A673 (cell line): ENCODE measurements around the gene PTPA. TPM values are rescaled to one million over a fixed set of nuclear protein-coding genes. Genes with fewer than 3 reads are reported as not detected.

Experiments used
- BruUV-seq: library from RNA; stranded (reverse); fragments of 400-500 nt; replicated peaks from 2 replicates; lab custom pipeline; 2021; lab: Mats Ljungman, UMichigan
- CTCF ChIA-PET: fragments of 300-600 bp; sonication (Branson Sonifier 250); formaldehyde crosslinking; loops from one replicate; lab custom pipeline; 2022; ENCODE audit warnings: antibody characterized with exemption; lab: Charles Lee
- POLR2A ChIA-PET: fragments of 300-600 bp; sonication (Branson Sonifier 250); formaldehyde crosslinking; loops from one replicate; lab custom pipeline; 2022; ENCODE audit warnings: antibody characterized with exemption; ENCODE audit not compliant: low non-redundant PET; lab: Charles Lee
- DNase-seq: peaks from one replicate; pipeline ENCODE4 v3.0.0-alpha.2; 2015; ENCODE audit warnings: low spot score
- H3K27ac ChIP-seq: fragments of 200-600 bp; sonication (generic); 2 replicates; pipeline ENCODE4 v1.5.1; 2016; ENCODE audit warnings: mixed run types, low read depth, mild to moderate bottlenecking, mixed read lengths, antibody characterized with exemption, low read length; ENCODE audit not compliant: poor library complexity, severe bottlenecking
- H3K27me3 ChIP-seq: fragments of 200-600 bp; sonication (generic); replicated peaks from 2 replicates; pipeline ENCODE4 v1.6.1; 2017; ENCODE audit warnings: mixed run types, low read depth, mild to moderate bottlenecking, mixed read lengths, antibody characterized with exemption, low read length; ENCODE audit not compliant: insufficient read depth, poor library complexity
- H3K36me3 ChIP-seq: fragments of 200-600 bp; sonication (generic); 2 replicates; pipeline ENCODE4 v1.6.1; 2016; ENCODE audit warnings: mixed run types, mild to moderate bottlenecking, mixed read lengths, antibody characterized with exemption, low read length; ENCODE audit not compliant: insufficient read depth, poor library complexity, severe bottlenecking
- H3K4me1 ChIP-seq: fragments of 200-600 bp; sonication (generic); 2 replicates; pipeline ENCODE4 v1.6.1; 2017; ENCODE audit warnings: mixed run types, mild to moderate bottlenecking, mixed read lengths, antibody characterized with exemption, low read length; ENCODE audit not compliant: insufficient read depth, poor library complexity, severe bottlenecking
- H3K4me3 ChIP-seq: fragments of 200-600 bp; sonication (generic); 2 replicates; pipeline ENCODE4 v1.5.1; 2016; ENCODE audit warnings: low read depth, mixed run types, mild to moderate bottlenecking, mixed read lengths, low read length; ENCODE audit not compliant: poor library complexity, severe bottlenecking
- H3K9me3 ChIP-seq: fragments of 200-600 bp; sonication (generic); 2 replicates; pipeline ENCODE4 v1.6.1; 2016; ENCODE audit warnings: mixed run types, low read depth, mild to moderate bottlenecking, mixed read lengths, antibody characterized with exemption, low read length; ENCODE audit not compliant: poor library complexity, severe bottlenecking
- EZH2 ChIP-seq: fragments of 200-600 bp; sonication (generic); IDR thresholded peaks from 2 replicates; pipeline ENCODE4 v1.6.1; 2017; ENCODE audit warnings: borderline replicate concordance, low read depth, mild to moderate bottlenecking, mixed read lengths, antibody characterized with exemption, low read length; ENCODE audit not compliant: poor library complexity, severe bottlenecking
- intact Hi-C: fragments of 100-400 bp; cut with micrococcal nuclease; formaldehyde crosslinking; loops from one replicate; pipeline ENCODE4 v1.10.0; 2022; ENCODE audit not compliant: unreplicated experiment
- total RNA-seq: library from RNA; stranded (reverse); gene quantifications from 2 replicates; pipeline ENCODE4 v1.2.3, GENCODE V29; 2021
- TF ChIP-seq, protein P1 (sequence below): fragments of 300-800, 200-600 bp; sonication (generic); conservative IDR thresholded peaks from 2 replicates; pipeline ENCODE4 v1.5.1; 2017; ENCODE audit warnings: low read depth, mild to moderate bottlenecking, antibody characterized with exemption, low read length, moderate library complexity, mixed read lengths

PTPA gene
- total RNA-seq, 1 experiment from 2014 or later: 157 TPM

DNA sequence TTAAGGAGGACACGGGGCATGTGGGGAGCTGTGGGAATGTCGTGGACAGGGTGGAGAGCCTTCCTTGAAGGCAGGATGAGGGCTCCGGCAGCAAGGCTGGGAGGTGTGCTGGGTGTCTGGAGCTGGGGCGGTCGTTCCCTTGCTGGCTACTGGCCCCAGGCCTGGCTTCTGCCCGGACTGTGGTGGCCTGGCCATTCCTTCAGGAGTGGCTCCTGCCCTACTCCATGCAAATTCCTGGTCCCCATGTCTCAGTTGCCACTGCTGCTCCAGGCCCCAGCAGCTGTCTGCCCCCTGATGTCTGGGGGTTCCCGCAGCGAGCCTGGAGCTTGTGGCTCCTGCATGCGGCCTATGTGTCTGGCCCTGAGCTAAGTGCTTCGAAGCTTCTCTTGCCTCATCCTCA is 44.9 kb downstream of the PTPA start:
- ChIA-PET POLR2A (no interaction called here), CTCF (interaction anchor here (0.6 kb wide), 1 partner anchor 16 kb away, joined by 5 read pairs; no protein-coding TSS in a partner anchor)
- intact Hi-C loops: no loop called here
- TF ChIP-seq, protein P1, sequence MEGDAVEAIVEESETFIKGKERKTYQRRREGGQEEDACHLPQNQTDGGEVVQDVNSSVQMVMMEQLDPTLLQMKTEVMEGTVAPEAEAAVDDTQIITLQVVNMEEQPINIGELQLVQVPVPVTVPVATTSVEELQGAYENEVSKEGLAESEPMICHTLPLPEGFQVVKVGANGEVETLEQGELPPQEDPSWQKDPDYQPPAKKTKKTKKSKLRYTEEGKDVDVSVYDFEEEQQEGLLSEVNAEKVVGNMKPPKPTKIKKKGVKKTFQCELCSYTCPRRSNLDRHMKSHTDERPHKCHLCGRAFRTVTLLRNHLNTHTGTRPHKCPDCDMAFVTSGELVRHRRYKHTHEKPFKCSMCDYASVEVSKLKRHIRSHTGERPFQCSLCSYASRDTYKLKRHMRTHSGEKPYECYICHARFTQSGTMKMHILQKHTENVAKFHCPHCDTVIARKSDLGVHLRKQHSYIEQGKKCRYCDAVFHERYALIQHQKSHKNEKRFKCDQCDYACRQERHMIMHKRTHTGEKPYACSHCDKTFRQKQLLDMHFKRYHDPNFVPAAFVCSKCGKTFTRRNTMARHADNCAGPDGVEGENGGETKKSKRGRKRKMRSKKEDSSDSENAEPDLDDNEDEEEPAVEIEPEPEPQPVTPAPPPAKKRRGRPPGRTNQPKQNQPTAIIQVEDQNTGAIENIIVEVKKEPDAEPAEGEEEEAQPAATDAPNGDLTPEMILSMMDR: no peak
- no peak for TF ChIP-seq EZH2
- Histone ChIP-seq H3K4me1 (no peaks in the 10 kb centered on the region), H3K4me3 (no peak overlapping the region), H3K27ac (no peak overlapping the region), H3K9me3 (no peaks in the 10 kb centered on the region), H3K36me3 (no peaks in the 10 kb centered on the region), H3K27me3 (no peaks in the 10 kb centered on the region)
- no TSS peak for BruUV-seq
- no peak for DNase-seq

DNA sequence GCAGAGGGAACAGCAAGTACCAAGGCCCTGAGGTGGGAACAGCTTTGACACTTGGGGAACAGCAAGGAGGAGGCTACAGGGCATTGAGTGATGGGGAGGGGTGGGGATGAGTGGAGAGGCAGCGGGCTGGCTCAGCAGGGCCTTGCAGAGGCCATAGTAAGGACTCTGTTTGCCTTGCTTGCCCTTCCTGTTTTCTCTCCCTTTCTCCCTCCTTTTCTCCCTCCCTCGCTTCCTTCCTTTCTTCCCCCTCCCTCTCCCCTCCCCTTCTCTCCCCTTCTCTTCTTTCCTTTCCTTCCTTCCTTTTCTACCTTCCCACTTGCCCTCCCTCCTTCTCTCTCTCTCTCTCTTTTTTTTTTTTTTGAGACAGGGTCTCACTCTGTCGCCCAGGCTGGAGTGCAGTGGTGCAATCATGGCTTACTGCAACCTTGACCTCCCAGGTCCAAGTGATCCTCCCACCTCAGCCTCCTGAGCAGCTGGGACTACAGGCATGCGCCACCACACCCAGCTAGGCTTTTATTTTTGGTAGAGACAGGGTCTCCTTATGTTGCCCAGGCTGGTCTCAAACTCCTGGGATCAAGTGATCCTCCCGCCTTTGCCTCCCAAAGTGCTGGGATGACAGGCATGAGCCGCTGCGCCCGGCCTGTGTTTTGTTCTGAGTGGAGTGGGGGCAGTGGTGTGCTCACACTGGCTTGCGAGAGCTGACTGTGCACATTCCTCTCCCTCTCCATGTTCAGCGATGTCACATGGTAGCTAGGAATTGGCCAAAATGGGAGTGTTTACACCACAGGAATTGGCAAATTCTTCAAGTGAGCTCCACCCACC is 49.7 kb downstream of the PTPA start:
- Histone ChIP-seq H3K9me3 (no peaks in the 10 kb centered on the region), H3K27ac (no peak overlapping the region), H3K36me3 (no peaks in the 10 kb centered on the region), H3K27me3 (no peaks in the 10 kb centered on the region), H3K4me1 (no peaks in the 10 kb centered on the region), H3K4me3 (no peak overlapping the region)
- no TSS peak for BruUV-seq
- no peak for TF ChIP-seq EZH2
- TF ChIP-seq, protein P1: no peak
- ChIA-PET CTCF (no interaction called here), POLR2A (no interaction called here)
- intact Hi-C loops: no loop called here
- no peak for DNase-seq

DNA sequence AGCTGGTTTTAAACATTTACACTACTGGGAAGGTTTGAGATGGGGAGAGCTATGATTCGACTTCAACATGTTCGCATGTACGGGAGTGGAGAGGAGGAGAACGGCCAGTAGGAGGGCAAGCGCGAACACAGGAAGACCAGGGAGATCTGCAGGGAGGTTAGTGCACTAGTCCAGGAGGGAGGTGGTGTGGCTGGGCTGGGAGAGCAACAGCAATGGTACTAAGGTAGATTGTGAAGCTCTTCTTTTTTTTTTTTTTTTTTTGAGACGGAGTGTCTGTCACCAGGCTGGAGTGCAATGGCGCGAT is 50.3 kb downstream of the PTPA start:
- Histone ChIP-seq H3K4me1 (no peaks in the 10 kb centered on the region), H3K27me3 (no peaks in the 10 kb centered on the region), H3K27ac (no peak overlapping the region), H3K36me3 (no peaks in the 10 kb centered on the region), H3K4me3 (no peak overlapping the region), H3K9me3 (no peaks in the 10 kb centered on the region)
- CTCF ChIA-PET: no interaction called here
- DNase-seq: no peak
- POLR2A ChIA-PET: no interaction called here
- TF ChIP-seq, protein P1: no peak
- intact Hi-C loops: no loop called here
- BruUV-seq: no TSS peak
